Body of pancreas (tissue), 4 donors: ENCODE results near the gene BCR.

Experiments
- CTCF ChIP-seq, 7 experiments: fragments of 450-650 bp in 4 of 7; fragments of 200-600 bp in 3 of 7; sonication (generic) in 3 of 7; IDR thresholded peaks; one replicate each; pipeline ENCODE4 v1.5.1; 2016 to 2019; ENCODE audit warnings: antibody characterized with exemption in 7 of 7
- POLR2A ChIP-seq, 3 donors: fragments of 450-650 bp; IDR thresholded peaks; one replicate each; pipeline ENCODE4 v1.6.1; 2016; ENCODE audit warnings: antibody characterized with exemption in 3 of 3, mild to moderate bottlenecking in 2 of 3

- no peak for TF ChIP-seq POLR2A (IDR thresholded peaks at IDR 0.05)
- TF ChIP-seq CTCF (IDR thresholded peaks at IDR 0.05) = no peak
Observed at GRCh38 chr22:23218053-23218866, 38.0 kb downstream of the BCR start.
